Measurements from ENCODE around the gene KANK4.

The KANK4 gene

DNA sequence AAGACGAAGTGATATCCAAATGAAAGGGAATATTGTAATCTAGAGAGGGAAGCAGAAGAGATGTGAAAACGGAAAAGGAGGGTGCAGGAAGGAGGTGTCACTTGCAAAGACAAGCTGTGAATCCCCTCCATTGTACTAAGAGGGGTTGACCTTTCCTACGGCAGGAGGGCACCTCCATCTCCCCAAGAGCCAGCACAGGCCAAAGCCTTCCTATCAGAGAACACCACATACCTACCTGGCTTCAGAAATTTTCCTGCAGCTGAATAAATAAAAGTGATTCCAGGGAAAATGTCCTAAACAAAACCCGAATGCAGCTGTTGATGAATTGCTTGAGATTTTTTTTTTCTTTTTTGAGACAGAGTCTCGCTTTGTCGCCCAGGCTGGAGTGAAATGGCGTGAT, 14.3 kb downstream of the KANK4 start:
- no peak for DNase-seq (ENCODE audit: low read depth)

DNA sequence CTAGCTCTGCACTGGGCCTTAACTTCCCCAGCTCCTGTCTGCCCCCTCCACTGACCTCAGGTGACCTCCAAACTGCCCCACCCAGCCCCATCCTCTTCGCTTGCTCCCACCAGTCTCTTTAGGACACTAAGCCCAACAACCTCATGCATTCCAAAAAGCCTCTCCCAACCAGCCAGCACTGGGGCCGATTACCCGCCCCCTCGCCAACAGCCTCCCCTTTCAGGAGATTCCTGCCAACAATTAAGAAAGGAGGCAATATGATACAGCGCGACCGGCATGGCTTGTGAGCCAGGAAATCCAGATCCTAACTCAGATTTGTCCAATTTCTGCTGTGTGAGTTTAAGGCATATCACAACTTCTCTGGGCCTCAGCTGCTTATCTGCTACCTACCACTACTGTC, 14.7 kb downstream of the KANK4 start:
- no peak for DNase-seq (ENCODE audit: low read depth)

DNA sequence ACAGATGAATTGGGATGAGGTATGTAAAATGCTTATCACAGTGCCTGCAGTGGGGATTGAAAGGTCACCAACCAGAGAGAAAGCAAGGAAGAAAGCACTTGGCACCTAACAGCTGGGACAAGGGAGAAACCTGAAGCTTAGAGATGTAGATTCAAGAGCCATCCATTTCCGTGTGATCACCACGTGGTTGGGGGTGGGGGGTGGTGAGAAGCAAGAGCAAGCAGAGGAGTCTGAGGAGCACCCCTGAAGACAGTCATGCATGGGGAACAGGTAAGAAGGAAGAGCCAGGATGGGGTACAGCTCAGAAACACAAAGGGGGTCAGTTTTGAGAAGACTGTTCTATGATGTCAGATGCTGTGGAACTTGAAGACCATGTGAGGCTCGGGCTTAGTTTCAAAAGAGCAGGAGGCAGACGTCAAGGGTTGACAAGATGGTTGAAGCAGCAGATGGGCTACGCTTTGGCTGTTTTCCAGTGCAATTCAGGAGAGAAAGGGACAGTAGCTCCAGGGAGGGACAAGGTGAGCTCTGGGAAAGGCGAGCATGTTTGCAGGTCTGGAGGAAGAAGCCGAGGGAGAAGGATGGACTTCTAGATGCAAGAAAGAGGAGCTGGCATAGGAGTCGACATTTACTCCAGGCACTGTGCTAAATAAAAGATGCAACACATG, 17.4 kb downstream of the KANK4 start:
- no peak for DNase-seq (ENCODE audit: low read depth)

DNA sequence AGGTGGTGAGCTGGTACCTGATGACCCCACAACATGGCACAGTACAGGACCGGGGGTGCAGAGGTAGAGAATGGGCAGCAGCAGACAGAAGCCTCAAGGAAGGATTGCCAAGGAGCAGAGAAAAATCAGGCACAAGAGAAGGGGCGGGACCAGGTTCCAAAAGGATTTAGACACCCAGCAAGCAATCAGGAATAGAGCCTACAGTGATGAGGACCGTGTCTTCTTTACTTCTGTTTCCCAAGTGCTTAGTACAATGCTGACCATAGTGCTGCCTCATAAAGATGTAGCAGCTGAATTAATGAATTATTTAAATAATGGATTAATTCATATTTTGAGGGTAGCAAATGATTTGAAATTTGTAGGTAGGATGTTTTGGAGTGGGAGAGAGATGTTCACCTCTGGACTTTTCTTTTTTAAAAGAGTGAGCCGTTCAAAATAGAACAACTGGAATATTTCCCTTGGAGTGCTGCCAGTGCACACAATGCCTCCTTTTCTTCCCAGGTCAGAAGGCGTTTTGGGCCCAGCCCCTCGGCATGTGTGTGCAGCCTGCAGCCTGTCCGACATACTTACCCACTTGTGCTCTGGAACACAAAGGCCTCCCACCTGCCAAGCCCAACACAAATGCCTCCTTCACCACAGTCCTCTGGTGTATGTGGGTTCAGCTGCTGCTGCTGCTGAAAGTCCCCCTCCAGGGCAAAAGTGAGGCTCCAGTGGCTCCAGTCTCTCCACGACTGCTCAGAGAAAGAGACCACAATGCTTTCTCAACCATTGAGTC, 19.6 kb downstream of the KANK4 start:
- no peak for DNase-seq (ENCODE audit: low read depth)

DNA sequence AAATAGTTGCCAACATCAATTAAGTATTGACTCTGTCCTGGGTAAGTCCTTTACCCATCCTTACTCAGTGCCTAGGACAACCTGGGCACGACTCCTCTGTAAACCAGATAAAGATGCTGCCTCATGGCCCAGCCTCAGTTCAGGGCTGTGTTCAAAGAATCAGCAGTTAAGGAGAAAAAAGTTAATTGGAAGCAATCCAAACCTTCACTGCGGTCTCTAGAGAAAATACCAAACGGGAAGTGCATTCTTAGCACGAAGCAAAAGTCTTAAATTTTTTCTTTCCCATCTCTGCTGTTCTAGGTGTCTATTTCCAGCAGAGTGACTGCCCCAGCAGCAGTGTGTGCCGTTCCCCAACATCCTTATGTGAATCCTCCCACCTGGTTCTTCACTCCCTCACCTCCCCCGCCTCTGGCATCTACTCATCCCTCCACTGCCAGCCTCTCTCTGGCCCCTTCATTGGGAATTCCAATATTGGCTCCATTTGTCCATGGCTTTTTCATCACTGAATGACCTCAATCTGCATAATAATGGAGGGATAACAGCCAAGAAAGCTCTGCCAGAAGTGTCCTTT, 23.2 kb downstream of the KANK4 start:
- no peak for DNase-seq (ENCODE audit: low read depth)

DNA sequence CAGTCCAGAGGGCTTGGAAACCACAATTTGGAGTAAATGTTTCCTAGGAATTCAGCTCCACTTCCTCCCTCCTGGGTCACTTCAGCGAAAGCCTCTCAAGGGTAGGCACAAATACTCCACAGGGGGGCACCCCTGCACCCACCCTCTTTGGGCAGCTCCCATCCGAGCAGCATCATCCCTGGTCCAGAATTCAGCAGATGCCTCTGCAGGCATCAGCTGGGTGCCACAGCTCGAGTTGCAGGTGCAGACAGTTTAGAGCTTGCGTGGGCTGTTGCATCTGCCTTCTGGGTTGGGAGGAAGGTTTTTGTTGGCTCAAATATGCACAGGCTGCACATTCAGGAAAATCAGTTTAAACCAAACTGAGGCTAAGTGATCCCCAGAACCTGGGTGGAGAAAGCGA, 25.0 kb downstream of the KANK4 start:
- DNase-seq (ENCODE audit: low read depth), result no peak

DNA sequence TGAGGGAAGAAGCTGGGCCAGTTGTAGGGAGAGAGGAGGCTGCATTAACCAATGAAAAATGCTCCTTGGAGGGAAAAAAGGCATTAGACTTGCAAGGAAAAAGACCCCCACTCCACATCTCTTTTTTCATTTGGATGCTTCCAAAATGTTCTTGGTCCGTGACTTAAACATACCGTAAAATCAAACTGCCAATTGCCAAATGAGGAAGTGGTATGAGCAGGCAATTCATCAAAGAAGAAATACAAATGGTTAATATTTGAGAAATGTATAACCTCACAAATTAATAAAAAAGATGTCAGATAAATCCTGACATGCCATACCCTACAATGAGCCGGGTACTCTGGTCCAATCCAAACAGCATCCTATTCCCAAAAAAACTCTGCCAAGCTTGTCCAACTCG, 30.6 kb downstream of the KANK4 start:
- no peak for DNase-seq (ENCODE audit: low read depth)

DNA sequence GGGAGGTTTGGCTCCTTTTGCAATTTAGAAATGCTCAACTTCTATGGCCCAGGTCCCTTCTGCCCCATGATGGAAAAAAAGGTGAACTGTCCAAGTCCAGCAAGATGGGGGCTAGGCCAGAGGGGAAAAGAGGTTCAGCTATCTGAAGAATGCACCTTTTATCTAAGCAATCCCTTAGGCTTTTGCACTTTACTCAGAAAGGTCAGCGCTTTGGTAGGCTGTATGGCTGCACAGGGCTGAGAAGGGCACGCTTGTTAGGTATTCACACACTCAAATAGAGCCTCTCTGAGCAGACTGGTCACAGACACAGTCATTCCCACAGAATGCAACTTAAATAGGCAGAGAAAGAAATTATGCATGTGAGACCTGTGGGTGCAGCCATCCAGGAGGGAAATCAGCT, 31.0 kb downstream of the KANK4 start:
- DNase-seq (ENCODE audit: low read depth), result no peak

DNA sequence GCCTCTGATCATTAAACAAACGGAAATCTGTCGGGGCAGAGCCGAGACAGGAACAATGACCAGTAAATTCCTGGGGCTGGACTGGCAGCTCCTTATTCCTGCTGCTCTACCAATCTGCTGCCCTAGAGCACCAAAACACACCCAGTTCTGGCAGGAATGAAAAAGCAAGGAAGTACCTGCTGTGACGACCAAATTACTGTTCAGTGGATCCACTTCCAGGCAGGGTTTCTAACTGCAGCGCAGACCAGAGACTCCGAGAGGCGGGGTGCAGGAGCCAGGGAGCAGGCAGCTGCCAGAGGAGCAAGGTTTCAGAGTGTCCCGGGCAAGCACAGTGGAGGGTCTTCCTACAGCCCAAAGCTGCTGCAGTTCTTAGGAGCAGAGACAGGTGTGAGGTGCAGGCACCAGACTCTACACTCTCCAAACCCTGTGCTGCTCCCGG, 32.4 kb downstream of the KANK4 start:
- no peak for DNase-seq (ENCODE audit: low read depth)

DNA sequence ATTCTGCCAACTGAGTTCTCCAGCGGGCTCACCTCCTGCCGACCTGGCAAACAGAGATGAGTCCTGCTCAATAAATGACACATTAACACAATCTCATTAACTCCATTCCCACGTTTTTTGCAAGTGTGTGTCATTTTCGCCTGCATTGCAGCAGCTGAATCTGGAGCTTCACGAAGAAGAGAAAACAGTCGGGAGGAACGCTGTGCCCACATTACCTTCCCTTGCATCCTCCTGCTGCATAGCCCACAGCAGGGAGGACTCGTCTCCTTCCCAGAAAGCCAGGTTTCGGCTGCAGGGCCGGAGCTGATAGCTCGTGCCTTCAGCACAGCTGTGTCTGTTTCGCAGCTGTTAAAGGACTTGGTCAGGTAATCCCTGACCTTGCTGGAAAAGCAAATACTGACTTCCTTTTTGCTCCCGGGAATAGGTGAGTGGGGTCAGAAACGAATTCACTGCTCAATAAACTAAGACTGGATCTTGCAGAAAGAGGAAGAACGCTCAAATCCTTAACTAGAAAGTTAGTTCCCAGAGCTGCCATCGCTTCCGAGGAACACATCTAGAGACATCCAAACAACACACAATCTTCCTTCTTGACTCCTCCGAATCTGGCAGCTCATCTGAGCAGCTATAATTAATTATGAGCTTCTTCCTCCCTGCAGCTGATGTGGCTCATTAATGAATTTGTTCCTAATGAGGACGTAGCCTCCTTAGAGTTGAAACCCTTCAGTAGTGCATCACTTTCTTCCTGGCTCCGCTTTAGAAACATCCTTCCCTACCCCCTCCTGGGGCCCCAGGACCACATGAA, 33.0 kb downstream of the KANK4 start:
- DNase-seq (ENCODE audit: low read depth), result no peak

DNA sequence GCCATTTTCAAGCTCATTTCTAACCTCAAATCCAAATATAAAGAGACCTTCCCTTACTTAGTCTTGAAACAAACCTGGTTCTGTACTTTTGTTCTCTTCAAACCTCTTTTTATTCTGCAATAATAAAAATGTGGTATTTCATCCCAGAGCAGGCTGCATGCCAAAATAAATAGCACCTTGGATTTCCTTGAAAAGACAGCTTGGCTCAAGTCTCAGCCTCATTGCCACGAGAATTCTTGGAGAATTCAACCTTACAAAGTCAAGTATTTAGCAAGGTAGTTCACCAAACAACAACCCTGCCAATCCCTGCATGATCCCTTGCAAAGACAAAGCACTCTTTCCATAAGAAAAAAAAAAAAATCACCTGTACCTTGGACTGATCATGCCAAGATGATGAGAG, 33.8 kb downstream of the KANK4 start:
- DNase-seq (ENCODE audit: low read depth), result no peak

DNA sequence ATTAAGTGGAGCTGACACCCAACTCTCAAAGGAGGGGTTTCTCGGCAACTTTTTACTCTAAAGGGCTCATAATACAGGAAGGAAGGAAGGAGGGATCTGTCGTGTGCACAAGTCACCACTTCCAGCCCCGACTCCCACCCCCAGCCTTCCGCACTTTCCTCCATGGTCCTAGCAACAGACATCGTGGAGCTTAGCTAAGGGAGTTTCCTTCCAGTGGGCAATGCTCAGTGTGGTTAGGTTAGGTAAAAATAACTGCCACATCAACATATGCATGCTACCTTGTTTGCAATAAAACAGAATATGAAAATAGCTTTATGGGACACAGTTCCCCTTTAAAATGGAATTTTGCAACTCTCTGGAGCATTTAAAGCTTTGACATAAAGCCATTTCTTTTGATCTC, 35.2 kb downstream of the KANK4 start:
- no peak for DNase-seq (ENCODE audit: low read depth)

DNA sequence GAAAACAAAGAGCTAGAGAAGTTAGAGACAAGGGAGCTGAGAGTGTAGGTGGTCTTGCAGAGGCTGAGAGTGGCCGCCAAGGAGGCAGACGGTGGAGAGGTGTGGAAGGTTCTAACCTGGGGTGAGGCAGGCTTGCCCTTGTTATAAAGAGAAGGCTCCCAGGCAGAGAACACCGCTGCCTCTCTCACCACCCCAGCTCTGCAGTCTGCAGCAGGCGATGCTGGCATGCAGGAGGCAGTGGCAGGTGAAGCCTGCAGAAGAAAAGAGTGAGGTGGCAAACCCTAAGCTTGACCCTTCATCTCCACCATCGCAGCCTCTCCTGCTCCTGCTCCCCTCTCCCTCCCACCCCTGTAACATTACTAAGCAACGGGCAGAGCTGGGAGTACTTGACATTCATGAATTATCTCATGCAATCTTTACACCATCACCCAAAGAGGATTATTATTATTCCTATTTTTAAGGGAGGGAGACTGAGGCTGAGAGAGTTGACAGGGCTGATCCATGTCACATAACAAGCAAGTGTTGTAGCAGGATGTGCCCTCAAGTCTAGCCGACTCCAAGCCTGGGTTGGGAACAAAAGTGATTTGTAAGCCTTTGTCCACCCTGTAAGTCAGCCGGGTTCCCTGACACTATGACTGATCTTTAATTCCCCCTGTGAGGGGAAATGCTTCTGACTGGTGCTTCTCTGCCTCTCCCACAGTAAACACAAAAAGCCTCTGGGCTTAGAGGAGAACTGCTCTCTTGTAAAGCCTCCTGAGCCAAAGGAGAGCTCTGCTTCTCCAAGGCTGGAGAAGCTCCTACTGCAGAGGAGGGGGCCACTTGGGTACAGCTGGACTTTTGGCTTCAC, 36.1 kb downstream of the KANK4 start:
- no peak for DNase-seq (ENCODE audit: low read depth)

DNA sequence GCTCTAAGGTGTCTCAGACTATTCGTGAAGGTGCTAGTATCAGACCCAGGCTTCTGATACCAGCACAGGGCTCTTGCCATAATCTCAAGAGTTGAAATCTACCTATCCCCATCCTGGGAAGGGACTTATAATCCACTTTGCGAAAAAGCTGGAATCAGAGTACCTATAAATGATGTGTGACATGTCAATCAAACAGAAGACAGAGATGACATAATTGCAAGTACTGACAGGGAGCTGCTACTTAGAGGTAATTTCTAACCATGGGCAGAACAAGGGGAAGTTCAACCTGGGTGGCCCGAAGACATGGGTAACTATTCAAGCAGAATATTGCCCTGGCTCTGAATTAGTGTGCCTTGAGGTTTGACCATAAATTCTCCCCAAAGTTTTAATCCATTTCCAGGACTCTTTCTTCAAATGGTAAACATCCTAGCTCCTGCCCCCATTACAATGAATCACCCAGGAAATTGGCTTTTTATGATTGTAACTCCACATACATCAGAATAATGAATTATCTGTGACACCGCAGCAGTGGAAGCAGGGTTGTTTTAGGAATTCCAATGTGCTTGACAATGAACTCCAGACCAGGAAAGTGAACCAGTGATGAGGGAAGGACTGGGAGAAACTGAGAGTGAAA, 37.2 kb downstream of the KANK4 start:
- DNase-seq (ENCODE audit: low read depth), result no peak

DNA sequence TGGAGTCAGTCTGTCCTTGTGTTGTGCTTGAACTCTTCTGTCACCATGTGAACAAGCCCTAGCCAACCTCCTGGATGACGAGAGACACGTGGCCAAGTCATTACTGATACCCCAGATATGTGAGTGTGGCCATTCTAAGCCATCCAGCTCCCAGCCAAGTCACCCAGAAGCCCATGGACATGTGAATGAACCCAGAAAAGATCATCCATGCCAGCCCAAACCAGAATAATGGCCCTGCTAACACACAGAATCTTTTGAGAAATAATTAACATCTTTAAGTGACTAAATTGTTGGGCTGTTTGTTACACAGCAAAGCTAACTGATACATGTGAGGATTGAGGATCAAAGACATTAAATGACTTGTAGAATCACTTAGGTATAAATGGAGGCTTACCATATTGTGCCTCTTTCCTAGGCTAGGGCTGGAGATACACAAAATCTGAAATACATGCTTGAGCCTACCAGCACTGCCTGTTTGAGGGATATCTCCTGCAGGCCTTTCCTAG, 38.2 kb downstream of the KANK4 start:
- no peak for DNase-seq (ENCODE audit: low read depth)

DNA sequence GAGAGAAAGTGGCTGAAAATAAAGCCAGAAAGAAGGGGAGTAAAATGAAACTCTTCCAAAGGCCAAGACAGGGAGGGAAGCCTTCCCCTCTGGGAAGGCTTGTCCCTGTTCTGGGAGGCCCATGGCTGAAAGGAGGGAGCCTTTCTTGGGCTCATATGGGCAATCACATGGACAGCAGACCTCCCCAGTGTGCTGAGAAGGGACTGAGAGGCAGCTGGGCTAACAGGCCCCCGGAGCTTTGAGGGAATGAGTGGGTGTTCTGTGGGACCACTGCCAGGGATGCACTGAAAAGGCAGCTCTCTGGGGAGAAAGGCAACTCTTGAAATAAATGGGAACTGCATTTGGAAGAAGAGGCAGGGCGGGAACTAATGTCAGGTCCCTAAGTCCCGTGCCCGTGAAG, 39.1 kb downstream of the KANK4 start:
- DNase-seq (ENCODE audit: low read depth), result no peak

DNA sequence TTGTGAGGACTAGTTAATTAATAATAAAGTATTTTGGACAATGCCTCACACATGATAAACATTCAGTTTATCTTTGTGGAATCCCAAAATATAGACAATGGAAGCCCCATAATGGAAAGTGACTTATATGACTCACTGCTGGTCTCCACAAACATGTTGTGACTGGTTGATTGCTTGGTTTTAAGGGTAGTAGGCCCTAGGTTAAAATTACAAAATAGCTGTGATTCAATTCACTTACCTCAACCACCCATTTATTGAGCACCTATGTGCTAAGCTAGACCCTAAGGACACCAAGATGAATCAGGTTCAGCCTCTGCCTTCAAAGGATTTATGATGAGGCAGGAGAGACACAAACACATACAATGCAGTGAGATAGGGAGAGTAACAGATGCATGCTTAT, 42.4 kb downstream of the KANK4 start:
- no peak for DNase-seq (ENCODE audit: low read depth)

DNA sequence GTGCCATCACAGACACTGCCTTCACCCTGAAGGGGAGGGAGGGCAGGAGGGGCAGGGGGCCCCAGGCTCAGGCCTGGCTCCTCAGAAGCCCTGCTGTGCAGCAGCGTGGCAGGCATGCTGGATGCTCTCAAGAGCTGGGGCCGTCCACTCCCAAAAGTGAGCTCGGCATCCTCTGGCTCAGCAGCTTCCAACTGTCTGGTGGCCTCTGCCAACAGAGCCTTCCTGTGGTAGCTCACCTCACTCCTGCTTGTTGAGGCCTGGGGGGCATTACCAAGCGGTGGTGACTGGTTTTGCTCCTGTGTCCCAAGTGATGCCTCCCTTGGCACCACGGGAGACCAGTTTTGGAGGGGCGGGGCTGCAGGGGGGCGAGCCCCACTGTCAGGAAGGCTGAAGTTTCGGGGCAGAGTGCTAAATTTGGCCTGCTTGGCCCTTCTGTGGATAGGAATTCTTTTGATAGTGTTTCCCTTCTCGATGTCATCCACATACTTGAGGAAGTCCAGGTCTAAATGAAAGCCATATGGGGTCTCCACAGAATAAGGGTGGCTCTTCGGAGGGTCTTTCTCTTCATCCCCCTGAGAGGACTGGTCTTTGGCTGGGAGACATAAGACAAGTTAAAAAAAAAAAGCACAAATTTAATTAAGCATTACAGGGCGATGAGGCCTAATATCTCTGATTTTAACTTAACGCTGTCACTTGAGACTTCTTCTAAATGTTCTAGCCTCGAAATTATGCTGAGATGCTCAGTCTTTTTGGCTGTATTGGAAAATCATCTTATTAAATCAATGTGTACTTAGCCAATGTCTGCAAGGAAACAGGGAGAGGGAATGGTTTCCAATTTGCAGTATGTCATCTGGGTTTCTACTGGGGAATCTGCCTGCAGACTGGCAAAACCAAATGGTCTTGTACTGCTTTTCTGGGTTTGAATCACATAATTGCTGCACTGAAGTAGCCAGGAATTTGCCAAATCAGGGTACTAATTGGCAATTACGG, 44.4 kb downstream of the KANK4 start:
- no peak for DNase-seq (ENCODE audit: low read depth)

DNA sequence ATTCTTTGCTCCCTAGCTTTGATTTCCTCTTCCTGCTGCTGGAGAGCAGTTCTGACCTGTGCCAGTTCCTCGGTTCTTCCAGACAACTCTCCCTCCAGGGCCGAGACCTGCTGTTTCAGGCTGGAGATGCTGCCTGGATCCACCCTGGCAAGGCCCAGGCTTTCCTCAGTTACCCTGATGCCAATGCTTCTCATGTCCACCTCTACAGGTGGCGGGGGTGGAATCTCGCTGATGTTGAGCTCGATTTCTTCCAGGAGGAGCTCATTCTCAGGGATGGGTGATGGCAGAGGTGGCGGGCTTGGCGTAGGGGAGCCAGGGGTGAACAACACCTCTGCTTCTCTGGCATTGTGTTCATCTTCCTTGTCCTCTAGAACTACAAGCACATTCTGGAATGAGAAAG, 45.3 kb downstream of the KANK4 start:
- no peak for DNase-seq (ENCODE audit: low read depth)

Measured in activated T-cell treated with anti-CD3 and anti-CD28 coated beads for 48 hours (primary cell).